Stimulated activated CD4-positive, alpha-beta T cell treated with anti-CD3 and anti-CD28 coated beads, Interleukin-15, amount 100 ng/mL, for 48 hours (primary cell): ENCODE data around the gene SLC35E1.
"Not testable (repeated sequence)": the region's sequence is repeated elsewhere in the genome, so short reads cannot be mapped to it uniquely, and the experiment has no call there.

Experiments used
- DNase-seq, 2 donors: peaks; one replicate each; pipeline ENCODE4 v3.0.0-alpha.2; 2020; ENCODE audit warnings: low read depth in 2 of 2

SLC35E1 gene

GRCh38 chr19:16581971-16582343 lies 9.7 kb upstream of the SLC35E1 start:
- no peak for DNase-seq

- DNase-seq: no peak
These were observed 9.1 kb upstream of the SLC35E1 start for GRCh38 chr19:16581145-16581970.

- DNase-seq: no peak
These were observed 7.2 kb upstream of the SLC35E1 start for GRCh38 chr19:16579381-16579780.

DNA sequence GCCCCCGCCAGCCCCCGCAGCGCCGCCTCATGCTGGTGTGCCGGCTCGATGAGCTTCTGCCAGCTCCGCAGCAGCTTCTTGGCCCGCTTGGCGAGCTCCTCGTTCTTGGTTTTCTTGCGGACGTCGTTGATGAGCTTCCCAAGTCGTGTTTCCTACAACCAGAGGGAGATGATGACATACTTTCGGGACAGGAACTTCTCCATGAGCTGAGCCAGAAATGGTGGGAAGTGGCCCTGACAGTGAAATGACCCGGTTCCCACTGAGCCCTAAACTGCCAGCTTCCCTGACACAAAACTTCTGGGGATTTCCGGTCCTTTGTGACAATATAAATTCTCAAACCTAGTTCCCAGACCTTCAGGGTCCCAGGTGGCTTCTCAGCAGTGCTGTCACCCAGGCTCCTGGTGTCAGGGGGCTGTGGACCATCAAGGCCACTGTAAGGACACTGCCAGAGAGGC lies 5.3 kb upstream of the SLC35E1 start:
- no peak for DNase-seq

DNA sequence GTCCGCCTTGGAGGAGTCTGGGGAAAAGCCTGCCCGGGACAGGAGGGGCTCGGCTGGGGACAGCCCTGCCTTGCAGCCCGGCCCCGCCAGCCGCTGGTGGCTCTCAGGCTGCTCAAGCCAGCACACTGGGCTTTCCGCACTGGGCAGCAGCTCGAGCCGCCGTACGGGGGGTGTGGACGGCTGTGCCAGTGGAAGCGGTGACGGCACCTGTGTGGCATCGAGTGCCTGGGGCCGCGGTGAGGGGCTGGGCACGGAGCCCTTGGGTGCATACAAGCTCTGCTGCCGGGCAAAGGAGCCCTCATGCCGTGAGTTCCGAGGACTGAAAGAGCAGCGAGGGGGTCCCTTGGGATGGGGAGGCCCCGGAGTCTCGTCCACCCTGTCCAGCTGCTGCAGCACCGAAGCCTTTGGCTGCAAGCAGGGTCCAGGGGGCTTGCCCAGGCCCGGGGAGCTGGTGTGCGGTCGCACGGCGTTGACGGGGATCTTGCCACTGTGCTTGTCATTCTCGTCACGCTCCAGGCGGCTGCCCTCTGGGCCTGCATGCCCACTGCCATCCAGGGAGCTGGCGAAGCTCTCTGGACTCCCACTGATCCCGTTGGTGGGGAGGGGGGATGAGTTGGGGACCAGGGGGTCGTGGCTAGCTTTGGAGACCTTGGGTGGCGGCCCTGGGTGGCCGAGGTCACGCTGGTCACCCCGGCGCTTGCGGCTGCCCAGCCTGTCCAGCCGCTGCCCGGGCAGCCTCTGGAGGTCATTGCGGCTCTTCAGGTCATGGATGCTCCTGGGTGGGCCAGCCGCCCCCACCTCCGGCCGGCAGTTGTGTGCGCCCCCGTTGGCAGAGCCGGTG lies 4.7 kb upstream of the SLC35E1 start:
- no peak for DNase-seq

DNA sequence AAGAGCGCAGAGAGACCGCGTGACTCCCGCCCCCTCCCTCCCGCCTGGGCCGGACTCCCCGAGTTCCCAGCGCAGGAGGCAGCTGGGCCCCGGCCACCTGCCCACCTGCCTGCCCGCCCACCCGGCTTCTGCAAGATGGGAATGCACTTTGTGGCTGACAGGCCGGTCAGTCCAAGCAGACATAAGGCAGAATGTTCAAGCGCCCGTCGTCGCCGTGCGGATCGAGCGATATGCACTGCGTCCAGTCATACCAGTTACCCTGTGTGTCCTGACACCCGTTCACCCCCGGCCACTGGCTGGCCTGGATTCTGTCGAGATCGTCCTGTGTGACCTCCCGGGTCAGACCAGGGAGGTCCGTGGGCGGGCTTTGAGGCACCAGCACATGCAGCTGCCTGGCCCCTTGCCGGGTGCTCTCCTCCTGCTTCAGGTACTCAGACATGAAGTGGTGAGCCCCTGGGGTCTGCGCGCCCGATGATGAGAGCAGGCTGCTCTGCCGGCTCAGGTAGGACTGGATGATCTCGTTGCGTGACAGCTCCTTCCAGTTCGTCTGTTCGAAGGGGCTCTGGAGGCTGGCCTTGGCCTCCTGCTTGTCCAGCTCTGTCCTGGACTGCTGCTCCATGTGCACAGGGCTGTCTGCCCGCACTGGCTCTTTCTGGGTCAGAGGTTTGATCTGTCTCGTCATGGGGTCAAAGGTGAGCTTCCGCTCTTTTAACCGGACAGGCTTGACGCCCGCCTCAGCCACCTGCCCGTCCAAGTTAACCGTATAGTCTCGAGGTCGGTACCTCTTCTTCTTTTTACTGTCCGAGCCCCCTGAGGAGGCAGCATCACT lies 3.9 kb upstream of the SLC35E1 start:
- no peak for DNase-seq

- DNase-seq: no peak
These were observed 3.1 kb upstream of the SLC35E1 start for GRCh38 chr19:16575282-16575681.

GRCh38 chr19:16573925-16574324 lies 1.7 kb upstream of the SLC35E1 start:
- DNase-seq: no peak

- DNase-seq: no peak
These were observed 1.1 kb upstream of the SLC35E1 start for GRCh38 chr19:16573296-16573695.

- no peak for DNase-seq
These were observed 338 bp downstream of the SLC35E1 start for GRCh38 chr19:16571822-16572331.

- no peak for DNase-seq
These were observed 932 bp downstream of the SLC35E1 start for GRCh38 chr19:16571283-16571682.

GRCh38 chr19:16569609-16570320 lies 2.5 kb downstream of the SLC35E1 start:
- no peak for DNase-seq

- no peak for DNase-seq
These were observed 5.5 kb downstream of the SLC35E1 start for GRCh38 chr19:16566702-16567101.

DNA sequence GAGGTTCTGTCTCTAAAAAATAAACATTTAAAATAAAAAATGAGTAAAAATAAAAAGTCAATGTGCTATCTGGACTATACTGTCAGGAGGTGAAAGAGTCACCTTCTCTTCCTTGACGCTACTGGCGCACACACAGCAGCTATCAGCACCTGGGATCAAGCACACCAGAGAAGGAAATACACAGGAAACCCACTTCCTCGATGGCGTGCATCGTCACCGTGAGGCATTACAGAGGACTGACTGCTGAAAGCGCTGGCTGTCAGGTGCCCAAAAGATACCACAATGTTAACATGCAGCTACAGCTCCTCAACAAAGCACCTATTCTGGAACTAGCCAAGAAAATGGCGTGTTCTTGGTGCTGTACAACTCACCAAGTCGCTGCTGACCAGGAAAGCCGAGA lies 6.1 kb downstream of the SLC35E1 start:
- peak in 1 of 2 donors; percentile 45 for DNase-seq

DNA sequence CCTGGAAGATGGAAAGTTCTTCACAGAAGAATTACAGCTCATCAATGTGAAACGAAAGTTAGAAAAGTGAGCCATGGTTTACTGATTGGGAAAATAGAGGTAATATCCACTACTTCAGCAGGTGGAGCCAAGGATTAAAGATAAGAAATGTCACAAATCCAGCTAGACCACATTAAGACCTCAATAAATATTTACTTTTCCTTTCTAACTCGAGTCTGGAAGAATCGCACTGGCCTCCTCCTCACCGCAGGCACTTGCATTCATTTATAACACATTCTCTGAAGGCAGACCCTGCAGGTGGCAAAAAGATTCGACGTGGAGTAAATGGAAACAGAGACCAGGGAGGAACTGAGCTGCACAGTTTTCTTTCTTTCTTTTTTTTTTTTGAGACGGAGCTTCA lies 7.4 kb downstream of the SLC35E1 start:
- DNase-seq: no peak

GRCh38 chr19:16562608-16563025 lies 9.6 kb downstream of the SLC35E1 start:
- no peak for DNase-seq

DNA sequence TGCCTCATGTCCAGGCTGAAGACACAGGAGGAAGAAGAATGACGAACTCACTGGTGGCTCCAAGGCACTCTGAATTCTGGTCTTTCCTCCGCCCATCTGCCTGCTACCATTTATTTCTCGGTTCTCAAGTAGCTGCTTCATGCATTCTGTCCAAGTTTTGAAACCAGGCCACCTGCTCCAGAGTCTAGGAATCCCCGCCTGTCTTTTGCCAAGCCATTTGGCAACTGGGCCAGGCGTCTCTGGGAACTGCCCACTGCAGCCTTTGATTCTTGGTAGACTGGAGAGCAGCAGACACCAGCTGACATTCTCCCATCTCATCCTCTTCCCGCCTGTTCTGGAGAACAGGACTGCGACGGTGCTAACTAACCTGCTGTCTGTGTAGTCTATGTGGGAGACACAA lies 10.8 kb downstream of the SLC35E1 start:
- DNase-seq: no peak

GRCh38 chr19:16559780-16560276 lies 12.4 kb downstream of the SLC35E1 start:
- no peak for DNase-seq

GRCh38 chr19:16554776-16555175 lies 17.4 kb downstream of the SLC35E1 start:
- no peak for DNase-seq

DNA sequence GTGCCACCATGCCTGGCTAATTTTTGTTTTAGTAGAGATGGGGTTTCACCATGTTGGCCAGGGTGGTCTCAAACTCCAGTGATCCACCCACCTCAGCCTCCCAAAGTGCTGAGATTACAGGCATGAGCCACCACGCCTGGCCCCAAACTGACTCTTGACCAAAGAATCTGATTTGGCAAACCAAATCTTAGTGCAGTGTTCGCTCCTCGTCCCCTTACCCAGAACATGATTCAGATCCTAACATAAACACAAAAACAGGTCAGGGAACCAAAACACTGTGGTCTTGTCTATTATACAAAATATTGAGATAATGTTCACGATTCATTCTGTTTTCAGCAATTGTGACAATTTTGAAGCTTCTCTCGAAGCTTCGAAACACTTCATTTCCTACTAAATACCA lies 20.3 kb downstream of the SLC35E1 start:
- not testable (repeated sequence) for DNase-seq

DNA sequence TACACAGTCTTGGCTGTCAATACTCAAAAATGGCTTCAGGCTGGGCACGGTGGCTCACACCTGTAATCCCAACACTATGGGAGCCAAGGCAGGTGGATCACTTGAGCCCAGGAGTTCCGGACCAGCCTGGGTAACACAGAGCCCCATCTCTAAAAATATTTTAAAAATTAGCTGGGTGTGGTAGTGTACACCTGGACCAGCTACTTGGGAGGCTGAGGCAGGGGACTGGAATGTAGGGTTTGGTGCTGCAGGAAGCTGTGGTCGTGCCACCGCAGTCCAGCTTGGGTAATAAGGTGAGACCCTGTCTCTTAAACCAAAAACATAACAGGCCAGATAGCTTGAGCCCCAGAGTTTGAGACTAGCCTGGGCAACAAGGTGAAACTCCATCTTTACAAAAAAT lies 23.3 kb downstream of the SLC35E1 start:
- no peak for DNase-seq
